ENCODE results near the gene FAM163B.

FAM163B gene

DNA sequence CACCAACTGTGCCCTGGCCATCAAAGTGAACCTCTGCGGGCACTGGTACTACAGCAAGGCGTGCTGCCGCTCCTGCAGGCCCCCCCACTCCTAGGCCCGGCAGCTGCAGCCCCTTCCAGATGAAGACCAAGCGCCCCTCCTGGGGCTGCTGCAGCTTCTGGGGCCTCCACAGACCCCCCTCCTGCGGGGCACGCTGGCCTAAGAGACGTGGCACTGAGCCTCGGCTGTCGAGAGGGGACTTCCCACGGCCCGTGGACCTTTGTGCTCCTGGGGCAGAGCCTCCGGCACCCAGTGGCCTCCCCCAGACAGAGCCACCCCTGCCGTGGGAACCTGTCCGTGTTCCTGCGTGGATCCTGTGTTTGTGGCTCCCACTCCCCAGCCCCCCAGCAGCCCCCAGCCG lies 34.4 kb downstream of the FAM163B start:
- H3K4me2 ChIP-seq (ENCODE audit: low read length) = no peak overlapping the region
- H3K79me2 ChIP-seq (ENCODE audit: control insufficient read depth, low read length) = no peaks in the 10 kb centered on the region
- no peaks in the 10 kb centered on the region for H3K9me3 ChIP-seq (ENCODE audit: control insufficient read depth, insufficient read depth, low read length)
- no peaks in the 10 kb centered on the region for H3K9me2 ChIP-seq (replicated peaks; ENCODE audit: control insufficient read depth, low read length)
- H3K36me3 ChIP-seq (ENCODE audit: control insufficient read depth, low read length) = no peaks in the 10 kb centered on the region
- no peaks in the 10 kb centered on the region for H4K20me1 ChIP-seq (ENCODE audit: control insufficient read depth, insufficient read depth, low read depth, low read length)
- no peak overlapping the region for H3K27ac ChIP-seq (ENCODE audit: low read depth, low read length)
- H3K4me3 ChIP-seq (ENCODE audit: low read length) = no peak overlapping the region
- H3K4me1 ChIP-seq (ENCODE audit: control insufficient read depth, low read length) = peaks cover 32% of the 10 kb centered on the region
- peaks cover 12% of the 10 kb centered on the region for H3K27me3 ChIP-seq (ENCODE audit: control insufficient read depth, low read length)
- TF ChIP-seq EZH2phosphoT487 (IDR thresholded peaks at IDR 0.05; ENCODE audit: borderline replicate concordance, low read length) (no peak), CTCF (IDR thresholded peaks at IDR 0.05; ENCODE audit: low read depth, low read length, poor library complexity, severe bottlenecking) (no peak)
- no peaks in the 10 kb centered on the region for H3F3A ChIP-seq (ENCODE audit: control insufficient read depth, insufficient read depth)

DNA sequence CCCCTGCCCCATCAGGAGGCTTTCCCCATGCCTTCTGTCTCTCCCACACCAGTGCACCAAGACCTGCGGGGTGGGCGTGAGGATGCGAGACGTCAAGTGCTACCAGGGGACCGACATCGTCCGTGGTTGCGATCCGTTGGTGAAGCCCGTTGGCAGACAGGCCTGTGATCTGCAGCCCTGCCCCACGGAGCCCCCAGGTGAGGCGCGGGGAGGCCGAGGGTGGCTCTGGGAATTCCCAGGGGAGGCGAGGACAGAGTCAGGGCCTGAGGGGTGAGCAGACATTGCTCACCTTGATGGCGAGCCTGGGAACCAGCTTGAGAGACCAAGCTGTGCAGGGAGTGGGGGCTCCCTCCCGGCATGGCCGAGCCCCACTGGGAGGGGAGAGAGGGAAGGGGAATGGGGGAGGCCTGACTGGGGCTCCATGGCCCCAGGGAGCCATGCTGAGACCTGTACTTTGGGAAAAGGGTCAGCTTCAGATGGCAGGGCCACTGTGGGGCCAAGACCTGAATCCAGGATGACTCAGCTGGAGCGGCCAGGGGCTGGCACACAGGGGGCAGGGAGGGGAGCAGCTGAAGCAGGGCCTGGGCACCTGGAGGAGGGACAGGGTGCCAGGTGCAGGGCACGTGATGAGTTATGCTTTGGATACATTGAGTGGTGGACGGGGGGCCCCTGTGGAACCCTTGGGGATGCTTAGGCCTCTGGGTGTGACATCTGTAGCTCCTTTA lies 35.2 kb downstream of the FAM163B start:
- H3K9me3 ChIP-seq (ENCODE audit: control insufficient read depth, insufficient read depth, low read length) = no peaks in the 10 kb centered on the region
- H3K79me2 ChIP-seq (ENCODE audit: control insufficient read depth, low read length) = no peaks in the 10 kb centered on the region
- H3K4me2 ChIP-seq (ENCODE audit: low read length) = no peak overlapping the region
- no peaks in the 10 kb centered on the region for H3F3A ChIP-seq (ENCODE audit: control insufficient read depth, insufficient read depth)
- H3K27ac ChIP-seq (ENCODE audit: low read depth, low read length) = no peak overlapping the region
- TF ChIP-seq CTCF (IDR thresholded peaks at IDR 0.05; ENCODE audit: low read depth, low read length, poor library complexity, severe bottlenecking) (no peak), EZH2phosphoT487 (IDR thresholded peaks at IDR 0.05; ENCODE audit: borderline replicate concordance, low read length) (no peak)
- no peak overlapping the region for H3K4me3 ChIP-seq (ENCODE audit: low read length)
- peaks cover 4% of the 10 kb centered on the region for H3K27me3 ChIP-seq (ENCODE audit: control insufficient read depth, low read length)
- no peaks in the 10 kb centered on the region for H3K36me3 ChIP-seq (ENCODE audit: control insufficient read depth, low read length)
- H3K4me1 ChIP-seq (ENCODE audit: control insufficient read depth, low read length) = peaks cover 24% of the 10 kb centered on the region
- H3K9me2 ChIP-seq (replicated peaks; ENCODE audit: control insufficient read depth, low read length) = no peaks in the 10 kb centered on the region
- H4K20me1 ChIP-seq (ENCODE audit: control insufficient read depth, insufficient read depth, low read depth, low read length) = no peaks in the 10 kb centered on the region

GRCh38 chr9:133572821-133573361 lies 36.3 kb downstream of the FAM163B start:
- no peaks in the 10 kb centered on the region for H3K9me2 ChIP-seq (replicated peaks; ENCODE audit: control insufficient read depth, low read length)
- H3K27ac ChIP-seq (ENCODE audit: low read depth, low read length) = no peak overlapping the region
- H3K9me3 ChIP-seq (ENCODE audit: control insufficient read depth, insufficient read depth, low read length) = no peaks in the 10 kb centered on the region
- H3K79me2 ChIP-seq (ENCODE audit: control insufficient read depth, low read length) = no peaks in the 10 kb centered on the region
- H3K4me3 ChIP-seq (ENCODE audit: low read length) = no peak overlapping the region
- peaks cover 4% of the 10 kb centered on the region for H3K27me3 ChIP-seq (ENCODE audit: control insufficient read depth, low read length)
- peaks cover 14% of the 10 kb centered on the region for H3K4me1 ChIP-seq (ENCODE audit: control insufficient read depth, low read length)
- TF ChIP-seq EZH2phosphoT487 (IDR thresholded peaks at IDR 0.05; ENCODE audit: borderline replicate concordance, low read length) = no peak
- H4K20me1 ChIP-seq (ENCODE audit: control insufficient read depth, insufficient read depth, low read depth, low read length) = no peaks in the 10 kb centered on the region
- H3K36me3 ChIP-seq (ENCODE audit: control insufficient read depth, low read length) = no peaks in the 10 kb centered on the region
- no peaks in the 10 kb centered on the region for H3F3A ChIP-seq (ENCODE audit: control insufficient read depth, insufficient read depth)
- H3K4me2 ChIP-seq (ENCODE audit: low read length) = no peak overlapping the region

- no peaks in the 10 kb centered on the region for H3K9me2 ChIP-seq (replicated peaks; ENCODE audit: control insufficient read depth, low read length)
- H3K36me3 ChIP-seq (ENCODE audit: control insufficient read depth, low read length) = no peaks in the 10 kb centered on the region
- H3K4me1 ChIP-seq (ENCODE audit: control insufficient read depth, low read length) = peaks cover 7% of the 10 kb centered on the region; the same call in 1 of the 2 replicates
- H3K4me3 ChIP-seq (ENCODE audit: low read length) = no peak overlapping the region
- no peak overlapping the region for H3K27ac ChIP-seq (ENCODE audit: low read depth, low read length)
- no peaks in the 10 kb centered on the region for H3K79me2 ChIP-seq (ENCODE audit: control insufficient read depth, low read length)
- no peaks in the 10 kb centered on the region for H4K20me1 ChIP-seq (ENCODE audit: control insufficient read depth, insufficient read depth, low read depth, low read length)
- TF ChIP-seq CTCF (IDR thresholded peaks at IDR 0.05; ENCODE audit: low read depth, low read length, poor library complexity, severe bottlenecking) (no peak), EZH2phosphoT487 (IDR thresholded peaks at IDR 0.05; ENCODE audit: borderline replicate concordance, low read length) (no peak)
- H3K4me2 ChIP-seq (ENCODE audit: low read length) = no peak overlapping the region
- H3K9me3 ChIP-seq (ENCODE audit: control insufficient read depth, insufficient read depth, low read length) = no peaks in the 10 kb centered on the region
- peaks cover 4% of the 10 kb centered on the region for H3K27me3 ChIP-seq (ENCODE audit: control insufficient read depth, low read length)
- H3F3A ChIP-seq (ENCODE audit: control insufficient read depth, insufficient read depth) = no peaks in the 10 kb centered on the region
Observed at GRCh38 chr9:133571896-133572595, 37.1 kb downstream of the FAM163B start.

Measured in DOHH2 (cell line).